Stimulated activated CD8-positive, alpha-beta memory T cell treated with anti-CD3 and anti-CD28 coated beads, Interleukin-12 subunit alpha, Interleukin-12 subunit beta, amount 100 ng/mL, for 1 hour (primary cell): ENCODE measurements around the gene TLR8.
"Not testable (repeated sequence)": the region's sequence is repeated elsewhere in the genome, so short reads cannot be mapped to it uniquely, and the experiment has no call there.

Experiments used
- DNase-seq: peaks from one replicate; pipeline ENCODE4 v3.0.0-alpha.2; 2020; ENCODE audit warnings: low read depth

The TLR8 gene

GRCh38 chrX:12898073-12898472 lies 8.3 kb upstream of the TLR8 start:
- no peak for DNase-seq

GRCh38 chrX:12899506-12899905 lies 6.9 kb upstream of the TLR8 start:
- DNase-seq = no peak

- DNase-seq = peak; percentile 19
Measured at GRCh38 chrX:12901486-12901885, 4.9 kb upstream of the TLR8 start.

GRCh38 chrX:12903646-12904045 lies 2.8 kb upstream of the TLR8 start:
- DNase-seq = no peak

- DNase-seq = no peak
Measured at GRCh38 chrX:12910423-12911121, 4.2 kb downstream of the TLR8 start.

- DNase-seq = no peak
Measured at GRCh38 chrX:12911122-12911470, 4.7 kb downstream of the TLR8 start.

GRCh38 chrX:12912791-12913482 lies 6.5 kb downstream of the TLR8 start:
- no peak for DNase-seq

GRCh38 chrX:12917753-12918152 lies 11.3 kb downstream of the TLR8 start:
- no peak for DNase-seq

GRCh38 chrX:12919051-12919450 lies 12.6 kb downstream of the TLR8 start:
- no peak for DNase-seq

GRCh38 chrX:12919620-12920019 lies 13.2 kb downstream of the TLR8 start:
- no peak for DNase-seq

GRCh38 chrX:12920990-12921389 lies 14.6 kb downstream of the TLR8 start:
- DNase-seq = no peak

GRCh38 chrX:12921886-12922598 lies 15.6 kb downstream of the TLR8 start:
- DNase-seq = no peak

GRCh38 chrX:12922599-12922919 lies 16.1 kb downstream of the TLR8 start:
- no peak for DNase-seq

GRCh38 chrX:12929701-12930100 lies 23.3 kb downstream of the TLR8 start:
- DNase-seq = no peak

- no peak for DNase-seq
Measured at GRCh38 chrX:12930150-12930549, 23.7 kb downstream of the TLR8 start.

GRCh38 chrX:12932244-12932643 lies 25.8 kb downstream of the TLR8 start:
- no peak for DNase-seq

- DNase-seq = no peak
Measured at GRCh38 chrX:12934850-12935249, 28.4 kb downstream of the TLR8 start.

- no peak for DNase-seq
Measured at GRCh38 chrX:12936947-12937346, 30.5 kb downstream of the TLR8 start.

GRCh38 chrX:12940471-12940870 lies 34.1 kb downstream of the TLR8 start:
- DNase-seq = not testable (repeated sequence)

GRCh38 chrX:12943592-12943991 lies 37.2 kb downstream of the TLR8 start:
- not testable (repeated sequence) for DNase-seq

- DNase-seq = not testable (repeated sequence)
Measured at GRCh38 chrX:12944452-12944851, 38.0 kb downstream of the TLR8 start.

GRCh38 chrX:12945494-12945893 lies 39.1 kb downstream of the TLR8 start:
- no peak for DNase-seq

GRCh38 chrX:12946406-12946805 lies 40.0 kb downstream of the TLR8 start:
- no peak for DNase-seq
